Measurements from ENCODE around the gene ABL1. TPM values are rescaled to one million over a fixed set of nuclear protein-coding genes. Genes with fewer than 3 reads are reported as not detected.

The ABL1 gene
- total and polyA plus RNA-seq, 7 donors: 15.5 to 41.0 (median 31.2) TPM

DNA sequence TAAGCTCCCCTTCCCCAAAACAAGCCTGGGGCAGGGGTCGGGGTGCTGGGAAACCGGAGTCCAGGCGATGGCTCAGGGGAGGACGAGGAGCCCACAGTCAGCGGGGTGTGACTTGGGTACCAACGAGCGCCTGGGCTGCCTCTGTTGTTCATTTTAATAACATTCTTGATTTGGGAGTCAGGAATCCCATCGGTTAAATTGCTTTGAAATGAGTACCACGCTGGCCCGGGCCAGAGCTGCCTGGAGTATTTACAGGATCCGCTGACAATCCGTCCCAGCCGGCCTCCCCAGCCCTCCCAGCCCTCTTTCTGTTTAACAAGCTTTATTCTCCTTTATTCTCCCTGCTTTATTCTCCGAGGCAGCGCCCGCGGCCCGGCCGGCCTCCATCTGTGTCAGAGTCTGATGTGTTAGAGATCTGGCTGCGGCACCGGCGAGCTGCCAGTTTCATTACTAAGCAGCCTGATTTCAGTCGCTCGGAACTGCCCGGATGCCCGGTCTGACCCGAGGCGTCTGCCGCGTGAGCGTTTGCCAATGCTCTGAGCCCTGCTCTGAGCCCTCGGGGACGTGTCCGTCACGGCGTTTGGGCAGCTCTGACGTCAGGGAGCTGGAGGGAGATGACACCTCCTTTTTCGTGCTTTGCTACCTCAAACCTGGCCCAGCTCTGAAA is 78.0 kb downstream of the ABL1 start:
- intact Hi-C loops (cut with DNase I): no loop called here
- Histone ChIP-seq H3K4me1 (no peaks in the 10 kb centered on the region), H3K27me3 (ENCODE audit: insufficient read depth in 3 of 3, low read length in 2 of 3) (peaks cover 0 to 63% (median 10%) of the 10 kb centered on the region in 3 donors), H3K27ac (no peak overlapping the region), H3K4me3 (peak overlapping the region; percentile 42), H3K36me3 (ENCODE audit: insufficient read depth in 1 of 2, low read depth in 1 of 2) (no peaks in the 10 kb centered on the region), H3K9me3 (no peaks in the 10 kb centered on the region)
- DNase-seq (peak; percentile 64 to 87), ATAC-seq (peak; percentile 71 to 88 (median 81))
- TF ChIP-seq, protein P1, sequence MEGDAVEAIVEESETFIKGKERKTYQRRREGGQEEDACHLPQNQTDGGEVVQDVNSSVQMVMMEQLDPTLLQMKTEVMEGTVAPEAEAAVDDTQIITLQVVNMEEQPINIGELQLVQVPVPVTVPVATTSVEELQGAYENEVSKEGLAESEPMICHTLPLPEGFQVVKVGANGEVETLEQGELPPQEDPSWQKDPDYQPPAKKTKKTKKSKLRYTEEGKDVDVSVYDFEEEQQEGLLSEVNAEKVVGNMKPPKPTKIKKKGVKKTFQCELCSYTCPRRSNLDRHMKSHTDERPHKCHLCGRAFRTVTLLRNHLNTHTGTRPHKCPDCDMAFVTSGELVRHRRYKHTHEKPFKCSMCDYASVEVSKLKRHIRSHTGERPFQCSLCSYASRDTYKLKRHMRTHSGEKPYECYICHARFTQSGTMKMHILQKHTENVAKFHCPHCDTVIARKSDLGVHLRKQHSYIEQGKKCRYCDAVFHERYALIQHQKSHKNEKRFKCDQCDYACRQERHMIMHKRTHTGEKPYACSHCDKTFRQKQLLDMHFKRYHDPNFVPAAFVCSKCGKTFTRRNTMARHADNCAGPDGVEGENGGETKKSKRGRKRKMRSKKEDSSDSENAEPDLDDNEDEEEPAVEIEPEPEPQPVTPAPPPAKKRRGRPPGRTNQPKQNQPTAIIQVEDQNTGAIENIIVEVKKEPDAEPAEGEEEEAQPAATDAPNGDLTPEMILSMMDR (IDR thresholded peaks at IDR 0.05): no peak
- 23 to 32% (median 31%) methylated on average over 38 of the region's 38 CpGs for WGBS, 3 donors

DNA sequence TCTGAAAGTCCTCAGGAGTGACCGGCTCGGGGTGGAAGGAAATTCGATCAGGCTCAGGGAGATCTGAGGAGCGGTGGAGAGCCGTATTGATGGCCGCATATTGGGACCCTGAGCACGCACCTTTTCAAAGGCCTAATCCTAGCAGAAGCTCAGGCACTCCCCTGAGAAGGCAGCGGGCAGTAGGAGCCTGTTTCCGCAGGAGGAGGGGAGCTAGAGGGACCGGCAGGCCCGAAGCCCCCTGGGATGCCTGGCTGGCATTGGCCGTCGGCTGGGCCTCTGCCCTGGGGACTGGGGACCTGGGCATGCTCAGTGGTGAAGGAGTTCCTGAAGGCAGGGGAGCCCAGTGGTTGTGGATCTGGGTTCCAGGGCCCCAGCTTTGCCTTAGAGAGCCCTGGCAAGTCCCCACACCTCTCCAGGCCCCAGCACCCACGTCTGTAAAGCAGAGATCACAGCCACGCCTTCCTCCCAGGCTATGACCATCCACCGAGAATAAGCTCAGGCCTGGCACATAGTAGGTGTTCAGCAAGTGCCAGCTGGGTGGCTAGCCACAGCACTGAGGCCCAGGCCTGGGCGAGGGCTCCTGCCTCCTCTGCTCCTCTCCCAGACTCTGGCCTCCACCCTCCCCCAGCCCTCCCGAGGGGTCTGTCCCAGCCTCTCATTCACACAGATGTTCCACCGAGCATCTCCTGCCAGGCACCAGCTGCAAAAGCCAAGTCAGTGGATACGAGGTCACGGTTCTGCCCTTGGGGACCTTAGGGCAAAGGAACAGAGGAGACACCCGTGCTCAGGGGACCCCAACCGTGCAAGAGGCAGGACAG is 78.8 kb downstream of the ABL1 start:
- intact Hi-C loops (cut with DNase I): no loop called here
- Histone ChIP-seq H3K4me1 (no peaks in the 10 kb centered on the region), H3K4me3 (peak overlapping the region; percentile 42), H3K36me3 (ENCODE audit: insufficient read depth in 1 of 2, low read depth in 1 of 2) (no peaks in the 10 kb centered on the region), H3K9me3 (no peaks in the 10 kb centered on the region), H3K27ac (no peak overlapping the region), H3K27me3 (ENCODE audit: insufficient read depth in 3 of 3, low read length in 2 of 3) (peaks cover 0 to 66% (median 10%) of the 10 kb centered on the region in 3 donors)
- WGBS, 3 donors: 39 to 57% (median 39%) methylated on average over 23 of the region's 23 CpGs
- TF ChIP-seq, protein P1 (IDR thresholded peaks at IDR 0.05): no peak
- ATAC-seq (peak in 1 of 4 donors; percentile 42), DNase-seq (no peak)

DNA sequence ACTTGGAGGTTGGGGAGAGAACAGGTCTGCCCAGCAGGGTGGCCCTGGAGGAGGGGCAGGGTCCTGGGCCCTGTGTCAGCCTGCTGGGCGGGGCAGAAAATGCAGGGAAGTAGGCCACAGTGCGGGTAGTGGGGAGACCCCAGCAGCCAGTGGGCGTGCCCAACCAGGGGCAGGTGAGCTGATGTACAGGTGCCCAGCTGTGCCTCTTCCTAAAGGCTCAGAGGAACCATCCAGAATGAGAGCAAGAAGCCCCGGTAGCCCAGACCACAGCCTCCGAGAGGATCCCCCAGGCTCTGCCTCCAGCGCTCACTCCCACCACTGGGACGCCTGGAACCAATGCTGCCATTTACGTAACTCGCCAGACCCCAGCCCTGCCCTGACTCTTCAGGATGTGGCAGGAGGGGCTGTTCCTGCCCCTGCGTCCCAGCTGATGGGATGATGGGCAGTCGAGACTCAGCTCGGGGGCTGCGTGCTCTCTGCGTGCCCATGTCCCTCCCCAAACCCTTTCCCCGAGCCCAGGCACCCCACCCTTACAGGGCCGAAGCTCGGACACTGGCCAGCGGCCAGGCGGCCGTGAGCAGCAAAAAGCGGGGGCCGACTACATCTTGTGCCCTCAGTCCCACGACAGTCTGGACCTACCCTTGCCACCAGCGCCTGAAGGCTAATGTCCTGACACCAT is 79.5 kb downstream of the ABL1 start:
- no peak overlapping the region for H3K4me3 ChIP-seq
- no peak for DNase-seq
- TF ChIP-seq, protein P1 (IDR thresholded peaks at IDR 0.05): no peak
- no peak for ATAC-seq
- no peaks in the 10 kb centered on the region for H3K9me3 ChIP-seq
- no peaks in the 10 kb centered on the region for H3K36me3 ChIP-seq (ENCODE audit: insufficient read depth in 1 of 2, low read depth in 1 of 2)
- intact Hi-C loops (cut with DNase I): no loop called here
- WGBS, 3 donors: 73 to 79% (median 76%) methylated on average over 24 of the region's 24 CpGs
- H3K4me1 ChIP-seq: no peaks in the 10 kb centered on the region
- H3K27me3 ChIP-seq (ENCODE audit: insufficient read depth in 3 of 3, low read length in 2 of 3): peaks cover 0 to 73% (median 12%) of the 10 kb centered on the region in 3 donors
- H3K27ac ChIP-seq: no peak overlapping the region

DNA sequence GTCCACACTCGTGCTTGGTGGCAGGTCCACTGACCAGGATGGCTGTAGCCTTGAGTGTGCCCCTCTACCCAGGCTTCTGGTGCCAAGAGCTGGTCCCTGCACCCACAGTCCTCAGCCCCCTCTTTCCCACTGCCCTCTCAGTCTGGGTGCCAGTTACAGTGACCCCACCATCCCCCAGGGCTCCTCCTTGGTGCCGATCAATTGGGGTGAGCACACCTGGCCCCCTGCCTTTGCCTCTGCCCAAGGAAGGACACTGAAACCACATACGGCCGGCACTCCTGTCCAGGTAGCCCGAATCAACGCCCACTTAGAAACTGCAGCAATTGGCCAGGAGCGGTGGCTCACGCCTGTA is 80.0 kb downstream of the ABL1 start:
- no peak overlapping the region for H3K27ac ChIP-seq
- H3K4me1 ChIP-seq: no peaks in the 10 kb centered on the region
- intact Hi-C loops (cut with DNase I): no loop called here
- no peaks in the 10 kb centered on the region for H3K36me3 ChIP-seq (ENCODE audit: insufficient read depth in 1 of 2, low read depth in 1 of 2)
- 88 to 89% (median 88%) methylated on average over 8 of the region's 8 CpGs for WGBS, 3 donors
- no peaks in the 10 kb centered on the region for H3K9me3 ChIP-seq
- DNase-seq (no peak), ATAC-seq (no peak)
- H3K27me3 ChIP-seq (ENCODE audit: insufficient read depth in 3 of 3, low read length in 2 of 3): peaks cover 0 to 78% (median 12%) of the 10 kb centered on the region in 3 donors
- H3K4me3 ChIP-seq: no peak overlapping the region
- TF ChIP-seq, protein P1 (IDR thresholded peaks at IDR 0.05): no peak
